Superior temporal gyrus (tissue), 1 donor: Measurements from ENCODE around the gene TMEM200A.

Experiments
- DNase-seq: peaks from one replicate; pipeline ENCODE4 v3.0.0-alpha.2; 2016; ENCODE audit errors: extremely low spot score

The TMEM200A gene

DNA sequence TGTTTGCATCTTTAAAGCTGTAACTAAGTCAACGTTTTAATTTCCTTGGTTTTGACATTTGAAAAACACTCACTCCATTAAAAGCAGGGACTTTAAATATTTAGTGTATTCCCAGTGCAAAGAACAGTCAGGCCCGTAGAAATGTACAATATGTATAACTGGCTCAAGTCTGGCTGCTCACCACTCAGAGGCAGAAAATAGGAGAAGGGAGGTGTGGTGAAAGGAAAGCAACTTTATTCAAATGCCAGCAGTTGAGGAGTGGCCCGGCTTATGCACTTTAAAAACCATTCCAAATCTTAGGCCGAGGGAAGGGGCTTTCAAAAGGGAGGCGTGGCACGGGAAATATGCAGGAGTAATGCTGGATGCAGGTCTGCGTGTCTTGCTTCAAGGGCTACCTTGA is 120.6 kb downstream of the TMEM200A start:
- DNase-seq: no peak

DNA sequence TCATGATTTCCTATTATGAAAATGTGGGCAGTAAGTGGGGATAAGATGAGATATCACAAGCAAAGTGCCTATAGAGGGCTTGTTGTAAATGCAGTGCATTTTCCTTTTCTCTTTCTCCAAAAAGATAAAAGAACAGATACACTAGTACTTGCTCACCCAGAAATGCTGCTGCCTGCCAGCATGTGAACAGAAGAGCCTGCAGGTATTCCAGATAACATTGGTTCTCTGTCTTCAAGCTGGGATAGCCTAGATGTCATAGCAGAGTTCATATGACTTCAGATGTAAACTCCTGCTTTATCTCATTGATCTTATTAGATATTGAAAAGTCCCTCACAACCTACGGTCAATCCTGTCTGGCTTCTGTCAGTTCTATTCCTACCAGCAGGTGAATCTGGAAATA is 123.7 kb downstream of the TMEM200A start:
- DNase-seq: no peak
